ENCODE data around the gene TUBA8. TPM values are rescaled to one million over a fixed set of nuclear protein-coding genes. Genes with fewer than 3 reads are reported as not detected.

Gene TUBA8
- total RNA-seq, 4 donors from 2014 or later, result 1.3 to 12.9 (median 7.6) TPM

DNA sequence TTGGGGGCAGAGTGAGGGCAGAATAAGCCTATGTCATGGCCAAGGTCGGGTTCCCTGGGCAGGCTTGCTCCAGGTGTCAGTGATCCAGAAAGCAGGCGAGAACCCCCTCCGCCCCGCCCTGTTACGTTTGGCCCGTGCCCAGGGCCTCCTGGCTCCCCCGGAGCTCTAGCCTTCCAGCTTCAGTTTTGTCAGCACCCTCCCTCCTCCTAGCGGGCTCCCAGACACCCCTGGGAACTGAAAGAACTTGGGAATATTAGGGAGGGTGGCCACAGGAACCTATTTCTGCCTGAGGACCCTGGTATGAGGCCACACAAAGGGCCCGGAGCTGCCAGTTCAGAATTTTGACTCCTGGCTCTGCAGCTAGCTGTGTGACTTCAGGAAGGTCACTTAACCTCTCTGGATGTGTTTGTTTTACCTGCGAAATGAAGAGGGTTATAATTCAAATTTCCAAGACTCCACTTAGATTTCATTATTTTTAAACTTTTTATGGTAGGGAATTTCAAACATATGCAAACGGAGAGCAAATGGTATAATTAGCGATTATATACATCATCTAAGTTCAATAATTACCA is 1.2 kb downstream of the TUBA8 start:
- 67 to 86% methylated on average over 3 to 5 of the region's 12 CpGs for WGBS, 2 donors (ENCODE audit: low coverage in 1 of 2)
- Histone ChIP-seq H3K27ac (peak overlapping the region in 2 of 4 donors; percentile 17 to 75), H3K4me3 (peak overlapping the region in 1 of 2 donors; percentile 64), H3K27me3 (peaks cover 13% of the 10 kb centered on the region), H3K9me3 (no peaks in the 10 kb centered on the region), H3K4me1 (peaks cover 0 to 23% (median 19%) of the 10 kb centered on the region in 3 donors), H3K36me3 (no peaks in the 10 kb centered on the region)
- ATAC-seq, result no peak
- TF ChIP-seq, protein P1, sequence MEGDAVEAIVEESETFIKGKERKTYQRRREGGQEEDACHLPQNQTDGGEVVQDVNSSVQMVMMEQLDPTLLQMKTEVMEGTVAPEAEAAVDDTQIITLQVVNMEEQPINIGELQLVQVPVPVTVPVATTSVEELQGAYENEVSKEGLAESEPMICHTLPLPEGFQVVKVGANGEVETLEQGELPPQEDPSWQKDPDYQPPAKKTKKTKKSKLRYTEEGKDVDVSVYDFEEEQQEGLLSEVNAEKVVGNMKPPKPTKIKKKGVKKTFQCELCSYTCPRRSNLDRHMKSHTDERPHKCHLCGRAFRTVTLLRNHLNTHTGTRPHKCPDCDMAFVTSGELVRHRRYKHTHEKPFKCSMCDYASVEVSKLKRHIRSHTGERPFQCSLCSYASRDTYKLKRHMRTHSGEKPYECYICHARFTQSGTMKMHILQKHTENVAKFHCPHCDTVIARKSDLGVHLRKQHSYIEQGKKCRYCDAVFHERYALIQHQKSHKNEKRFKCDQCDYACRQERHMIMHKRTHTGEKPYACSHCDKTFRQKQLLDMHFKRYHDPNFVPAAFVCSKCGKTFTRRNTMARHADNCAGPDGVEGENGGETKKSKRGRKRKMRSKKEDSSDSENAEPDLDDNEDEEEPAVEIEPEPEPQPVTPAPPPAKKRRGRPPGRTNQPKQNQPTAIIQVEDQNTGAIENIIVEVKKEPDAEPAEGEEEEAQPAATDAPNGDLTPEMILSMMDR (IDR thresholded peaks at IDR 0.05), result no peak
- TF ChIP-seq EP300 (IDR thresholded peaks at IDR 0.05) (no peak), POLR2AphosphoS5 (IDR thresholded peaks at IDR 0.05) (no peak), POLR2A (IDR thresholded peaks at IDR 0.05) (no peak)

DNA sequence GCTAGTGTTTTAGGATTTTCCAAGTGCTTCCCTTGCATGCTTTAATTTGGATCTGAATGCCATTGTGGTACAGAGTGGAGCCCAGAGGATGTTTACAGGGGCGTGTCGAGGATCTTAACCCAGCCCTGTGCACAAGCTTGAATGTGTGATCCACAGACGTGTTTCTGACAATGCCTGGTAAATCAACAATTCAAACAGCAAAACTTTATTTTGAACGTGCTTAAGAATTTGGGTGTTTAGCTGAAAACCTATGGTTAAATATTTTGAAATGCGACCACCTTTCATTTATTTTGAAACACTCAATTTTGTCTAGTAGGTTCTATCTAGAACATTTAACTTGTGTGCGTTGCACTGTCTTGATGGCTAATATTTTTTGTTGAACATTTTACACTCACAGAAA is 1.8 kb downstream of the TUBA8 start:
- no peak for ATAC-seq

DNA sequence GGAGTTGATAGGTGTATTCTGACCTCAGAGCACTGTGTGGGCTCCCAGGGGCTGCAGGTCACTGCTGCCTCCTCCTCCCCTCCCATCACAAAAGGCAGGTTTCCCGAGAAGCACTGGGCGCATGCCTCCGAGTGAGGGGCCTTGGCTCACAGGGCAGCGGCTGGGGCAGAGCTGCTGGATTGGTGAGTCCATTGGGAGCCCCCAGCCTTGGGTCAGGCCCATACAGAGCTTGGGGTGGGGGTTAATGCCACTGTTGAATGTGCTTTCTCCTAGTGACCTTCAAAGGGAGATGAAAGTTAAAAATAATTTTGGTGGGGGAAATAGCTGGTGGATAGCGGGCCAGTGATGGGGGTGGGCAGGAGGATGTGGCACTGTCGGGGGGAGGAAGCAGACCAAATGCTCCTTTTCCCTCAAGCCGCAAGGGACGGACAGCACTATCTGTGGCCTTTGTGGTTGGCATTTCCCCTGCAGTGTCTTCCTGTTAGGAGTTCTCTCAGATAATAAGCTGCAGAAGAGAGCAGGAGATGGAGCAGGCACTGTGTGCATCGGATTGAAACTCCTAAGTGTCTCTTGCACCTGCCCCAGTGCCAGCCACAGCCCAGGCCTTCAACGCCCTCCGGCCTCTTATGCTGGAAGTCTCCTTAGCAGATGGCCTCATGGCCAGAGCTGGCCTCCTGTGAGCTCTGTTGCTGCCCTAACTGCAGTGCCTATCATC is 3.2 kb downstream of the TUBA8 start:
- H3K4me1 ChIP-seq, result peaks cover 0 to 23% (median 19%) of the 10 kb centered on the region in 3 donors
- H3K27me3 ChIP-seq, result peaks cover 13% of the 10 kb centered on the region
- ATAC-seq, result no peak
- H3K36me3 ChIP-seq, result no peaks in the 10 kb centered on the region
- no peak overlapping the region for H3K27ac ChIP-seq
- H3K9me3 ChIP-seq, result no peaks in the 10 kb centered on the region
- H3K4me3 ChIP-seq, result no peak overlapping the region
- TF ChIP-seq POLR2AphosphoS5 (IDR thresholded peaks at IDR 0.05) (no peak), POLR2A (IDR thresholded peaks at IDR 0.05) (no peak), EP300 (IDR thresholded peaks at IDR 0.05) (no peak)
- TF ChIP-seq, protein P1 (IDR thresholded peaks at IDR 0.05), result no peak
- 62 to 95% methylated on average over 3 to 5 of the region's 11 CpGs for WGBS, 2 donors (ENCODE audit: low coverage in 1 of 2)

More for the DNA sequence above, 1.8 kb downstream of the TUBA8 start:
- TF ChIP-seq POLR2A (IDR thresholded peaks at IDR 0.05) (no peak), POLR2AphosphoS5 (IDR thresholded peaks at IDR 0.05) (no peak), EP300 (IDR thresholded peaks at IDR 0.05) (no peak)
- TF ChIP-seq, protein P1 (IDR thresholded peaks at IDR 0.05), result no peak
- Histone ChIP-seq H3K36me3 (no peaks in the 10 kb centered on the region), H3K4me3 (no peak overlapping the region), H3K9me3 (no peaks in the 10 kb centered on the region), H3K27me3 (peaks cover 13% of the 10 kb centered on the region), H3K27ac (no peak overlapping the region), H3K4me1 (peaks cover 0 to 23% (median 19%) of the 10 kb centered on the region in 3 donors)
- WGBS, 2 donors (ENCODE audit: low coverage in 1 of 2), result 54 to 83% methylated on average over 6 of the region's 6 CpGs

DNA sequence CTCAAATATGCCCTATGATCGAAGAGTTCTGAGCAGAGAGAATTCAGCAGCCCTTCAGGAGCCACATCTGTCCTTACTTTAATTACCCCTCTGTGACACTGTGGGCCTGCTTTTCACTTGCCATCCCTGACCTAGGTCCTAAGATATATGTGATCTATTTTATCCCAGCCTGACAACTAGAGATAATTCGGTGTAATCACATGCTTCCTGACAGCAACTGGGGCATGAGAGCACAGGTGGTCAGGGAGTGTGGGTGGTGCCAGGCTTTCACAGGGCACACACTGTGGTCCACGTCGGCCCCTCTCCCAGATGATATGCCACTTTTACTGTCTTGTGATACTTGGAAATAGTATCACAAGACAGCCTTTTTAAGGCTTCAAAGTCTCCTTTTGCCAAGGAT is 3.9 kb downstream of the TUBA8 start:
- WGBS, 2 donors (ENCODE audit: low coverage in 1 of 2), result 50 to 52% methylated on average over 2 to 3 of the region's 4 CpGs
- Histone ChIP-seq H3K27me3 (peaks cover 13% of the 10 kb centered on the region), H3K36me3 (no peaks in the 10 kb centered on the region), H3K4me1 (peaks cover 0 to 28% (median 19%) of the 10 kb centered on the region in 3 donors), H3K4me3 (no peak overlapping the region), H3K9me3 (no peaks in the 10 kb centered on the region), H3K27ac (no peak overlapping the region)
- ATAC-seq, result no peak
- TF ChIP-seq EP300 (IDR thresholded peaks at IDR 0.05) (no peak), POLR2A (IDR thresholded peaks at IDR 0.05) (no peak), POLR2AphosphoS5 (IDR thresholded peaks at IDR 0.05) (no peak)
- TF ChIP-seq, protein P1 (IDR thresholded peaks at IDR 0.05), result no peak

All from gastroesophageal sphincter (tissue), 4 donors.